A549 (cell line): ENCODE measurements around the gene HOXC13. TPM values are rescaled to one million over a fixed set of nuclear protein-coding genes. Genes with fewer than 3 reads are reported as not detected.

Source experiments
- ATAC-seq, 2 experiments: fragments of 200-7000 bp in 1 of 2; fragments of >200 bp in 1 of 2; cut with Nextera tagmentation in 1 of 2; cut with Tn5 transposase in 1 of 2; 3 replicates each; pipeline versions ENCODE4 v1.8.0 to v1.9.1; 2018 to 2020; ENCODE audit warnings: mild to moderate bottlenecking in 1 of 2, moderate library complexity in 1 of 2
- CTCF ChIA-PET: fragments of 300-600 bp; sonication (Branson Sonifier 250); formaldehyde crosslinking; extraction: SDS; loops from one replicate; lab custom pipeline; 2021; ENCODE audit warnings: antibody characterized with exemption, inconsistent platforms; lab: Yijun Ruan, JAX
- POLR2A ChIA-PET: fragments of 350-600 bp; formaldehyde crosslinking; extraction: SDS; loops from one replicate; lab custom pipeline; 2021; ENCODE audit warnings: antibody characterized with exemption, inconsistent platforms; lab: Yijun Ruan, JAX
- DNase-seq, 2 experiments: peaks; one replicate each; pipeline versions ENCODE4 v3.0.0 to v3.0.0-alpha.2; 2011 to 2016; ENCODE audit warnings: low read depth in 1 of 2, low spot score in 1 of 2
- FAIRE-seq: peaks from 2 replicates; lab custom pipeline; 2011; peaks lifted over from hg19 to GRCh38; lab: Jason Lieb, UNC
- H3K27ac ChIP-seq, 2 experiments: fragments of >200 bp; sonication (Bioruptor Twin); formaldehyde crosslinking; 3 replicates each; pipeline ENCODE4 v1.5.1; 2016 to 2017
- H3K4me1 ChIP-seq: fragments of >200 bp; sonication (Bioruptor Twin); formaldehyde crosslinking; 3 replicates; pipeline ENCODE4 v1.6.1; 2016
- H3K4me2 ChIP-seq: fragments of >200 bp; sonication (Bioruptor Twin); formaldehyde crosslinking; 3 replicates; pipeline ENCODE4 v1.6.1; 2016
- H3K4me3 ChIP-seq: fragments of >200 bp; sonication (Bioruptor Twin); formaldehyde crosslinking; 3 replicates; pipeline ENCODE4 v1.5.1; 2016
- H3K9me3 ChIP-seq: fragments of >200 bp; sonication (Bioruptor Twin); formaldehyde crosslinking; 3 replicates; pipeline ENCODE4 v1.6.1; 2016
- BHLHE40 ChIP-seq: IDR thresholded peaks from 2 replicates; pipeline ENCODE4 v1.6.1; 2012; ENCODE audit warnings: low read depth, low read length, inconsistent platforms
- CBX2 ChIP-seq: fragments of 200-600 bp; sonication (generic); IDR thresholded peaks from 2 replicates; pipeline ENCODE4 v1.6.1; 2016; ENCODE audit warnings: low read depth, mild to moderate bottlenecking, borderline replicate concordance
- CBX8 ChIP-seq: fragments of 200-600 bp; sonication (generic); IDR thresholded peaks from 2 replicates; pipeline ENCODE4 v1.6.1; 2016
- ELK1 ChIP-seq: fragments of 150-350 bp; IDR thresholded peaks from 2 replicates; pipeline ENCODE4 v1.6.1; 2014; ENCODE audit warnings: low read depth, mild to moderate bottlenecking, low read length
- ESRRA ChIP-seq: fragments of 150-350 bp; IDR thresholded peaks from 2 replicates; pipeline ENCODE4 v1.6.1; 2014; ENCODE audit warnings: mild to moderate bottlenecking, low read length, borderline replicate concordance
- FOSB ChIP-seq: fragments of 250-450 bp; sonication (Bioruptor Pico); IDR thresholded peaks from 2 replicates; pipeline ENCODE4 v1.5.0; 2020; ENCODE audit warnings: mild to moderate bottlenecking, moderate library complexity
- FOXS1 ChIP-seq: fragments of 250-450 bp; sonication (Bioruptor Pico); IDR thresholded peaks from 2 replicates; pipeline ENCODE4 v1.5.0; 2020; ENCODE audit warnings: mild to moderate bottlenecking, moderate library complexity
- GATA3 ChIP-seq: IDR thresholded peaks from 2 replicates; pipeline ENCODE4 v1.6.1; 2012; ENCODE audit warnings: borderline replicate concordance
- HDAC2 ChIP-seq: fragments of 200-600 bp; sonication (generic); IDR thresholded peaks from 2 replicates; pipeline ENCODE4 v1.6.1; 2016
- HOXB13 ChIP-seq: fragments of 250-450 bp; sonication (Bioruptor Pico); IDR thresholded peaks from 2 replicates; pipeline ENCODE4 v1.5.0; 2020; ENCODE audit warnings: low read depth, mild to moderate bottlenecking, moderate library complexity
- KDM1A ChIP-seq: fragments of 200-600 bp; sonication (generic); IDR thresholded peaks from 2 replicates; pipeline ENCODE4 v1.6.1; 2016; ENCODE audit warnings: low read depth, mild to moderate bottlenecking
- MAFK ChIP-seq: fragments of 450-650 bp; IDR thresholded peaks from 2 replicates; pipeline ENCODE4 v1.6.1; 2014; ENCODE audit not compliant: partially characterized antibody
- MAX ChIP-seq: IDR thresholded peaks from 2 replicates; pipeline ENCODE4 v1.6.1; 2012
- MAZ ChIP-seq: fragments of 150-350 bp; IDR thresholded peaks from 2 replicates; pipeline ENCODE4 v1.6.1; 2014; ENCODE audit warnings: antibody characterized with exemption, low read depth, low read length, borderline replicate concordance
- NPAS2 ChIP-seq: fragments of 250-450 bp; sonication (Bioruptor Pico); IDR thresholded peaks from 2 replicates; pipeline ENCODE4 v1.8.0; 2022; ENCODE audit warnings: mild to moderate bottlenecking, moderate library complexity, borderline replicate concordance
- PBX3 ChIP-seq: IDR thresholded peaks from 2 replicates; pipeline ENCODE4 v1.6.1; 2012
- POLR2A ChIP-seq: IDR thresholded peaks from 2 replicates; pipeline ENCODE4 v1.6.1; 2012; ENCODE audit warnings: mild to moderate bottlenecking, low read length
- POLR2AphosphoS2 ChIP-seq: conservative IDR thresholded peaks from 2 replicates; pipeline ENCODE4 v1.6.1; 2012; ENCODE audit warnings: low read length, improper control_type of control experiment, inconsistent platforms
- RNF2 ChIP-seq: fragments of 200-600 bp; sonication (generic); IDR thresholded peaks from 2 replicates; pipeline ENCODE4 v1.6.1; 2016; ENCODE audit warnings: low read depth, mild to moderate bottlenecking, antibody characterized with exemption, moderate library complexity, borderline replicate concordance
- USF2 ChIP-seq: fragments of 450-650 bp; IDR thresholded peaks from 2 replicates; pipeline ENCODE4 v1.6.1; 2014; ENCODE audit warnings: antibody characterized with exemption
- ZFP36 ChIP-seq: fragments of 450-650 bp; IDR thresholded peaks from 2 replicates; pipeline ENCODE4 v1.6.1; 2014; ENCODE audit warnings: borderline replicate concordance; ENCODE audit not compliant: partially characterized antibody
- ZNF302 ChIP-seq: fragments of 250-450 bp; sonication (Bioruptor Pico); IDR thresholded peaks from 2 replicates; pipeline ENCODE4 v1.9.0; 2021; ENCODE audit warnings: inconsistent platforms, mild to moderate bottlenecking, moderate library complexity
- ZSCAN20 ChIP-seq: fragments of 250-450 bp; sonication (Bioruptor Pico); IDR thresholded peaks from 2 replicates; pipeline ENCODE4 v1.8.0; 2022; ENCODE audit warnings: mild to moderate bottlenecking, moderate library complexity
- WGBS: methylation state at CpG from one replicate; pipeline ENCODE4 v1.1.6; 2017; ENCODE audit errors: missing lambda C conversion rate; 5-methylcytosine and 5-hydroxymethylcytosine counted together
- polyA plus RNA-seq, 4 experiments: library from polyadenylated mRNA; depleted of rRNA in 3 of 4; stranded (reverse); fragments of >200 nt; fragmentation: RNase III in 1 of 4; extraction: RNeasy Plus Mini Kit Qiagen cat#74134 plus additional on column Dnase treatment in 1 of 4; gene quantifications; 2 replicates in 3 of 4; 3 replicates in 1 of 4; pipeline ENCODE4 v1.2.3, GENCODE V29; 2011 to 2017

HOXC13 gene
- polyA plus RNA-seq, 2 of the 4 experiments (the other 2 are of a cell fraction): 3.9 to 6.5 TPM

GRCh38 chr12:53991077-53991460, 52.4 kb downstream of the HOXC13 start:
- Histone ChIP-seq H3K4me2 (no peak overlapping the region), H3K4me1 (peaks cover 22% of the 10 kb centered on the region), H3K4me3 (no peak overlapping the region), H3K9me3 (no peaks in the 10 kb centered on the region), H3K27ac (peak overlapping the region in 1 of 2 experiments; percentile 20; a peak in 1 of 6 replicates)
- no peak for ATAC-seq
- ChIA-PET CTCF (interaction anchor here (0.7 to 28.7 kb wide), 25 partner anchors 9 to 303 kb away, joined by 3 to 1074 read pairs (median 5); partner anchors contain the start of genes HOXC5, HOXC8, HOXC9 and SMUG1), POLR2A (interaction anchor here (1.3 to 1.7 kb wide), 2 partner anchors 9 to 26 kb away, joined by 4 to 5 read pairs; partner anchors contain the start of gene HOXC9)
- TF ChIP-seq USF2 (no peak), HDAC2 (no peak), PBX3 (no peak), NPAS2 (CRISPR knock-in tag) (no peak), CBX8 (no peak), FOSB (CRISPR knock-in tag) (no peak), MAZ (no peak), CBX2 (no peak), KDM1A (no peak), BHLHE40 (no peak)
- DNase-seq: no peak
- no peak for FAIRE-seq
- 49% methylated on average over 8 of the region's 8 CpGs for WGBS

- WGBS: 85% methylated on average over 7 of the region's 7 CpGs
- no peak overlapping the region for H3K4me2 ChIP-seq
- no peak for TF ChIP-seq ELK1
- TF ChIP-seq HOXB13 (CRISPR knock-in tag): no peak
- no peak for TF ChIP-seq ESRRA
- no peak for TF ChIP-seq GATA3
- TF ChIP-seq POLR2AphosphoS2: no peak
- no peak for TF ChIP-seq ZFP36
- no peak for TF ChIP-seq ZSCAN20 (CRISPR knock-in tag)
- TF ChIP-seq ZNF302 (CRISPR knock-in tag): no peak
- TF ChIP-seq MAFK: no peak
- TF ChIP-seq POLR2A: no peak
- TF ChIP-seq RNF2: no peak
- no peak for TF ChIP-seq FOXS1
- TF ChIP-seq MAX: no peak
- no peaks in the 10 kb centered on the region for H3K9me3 ChIP-seq
- no peak for ATAC-seq
- no peak overlapping the region for H3K4me3 ChIP-seq
- H3K4me1 ChIP-seq: peaks cover 22% of the 10 kb centered on the region
- ChIA-PET POLR2A (interaction anchor here (0.8 to 1.7 kb wide), 2 partner anchors 8 to 25 kb away, joined by 3 to 5 read pairs; partner anchors contain the start of gene HOXC9), CTCF (interaction anchor here (0.6 to 28.7 kb wide), 12 partner anchors 8 to 246 kb away, joined by 3 to 1074 read pairs (median 8); partner anchors contain the start of genes HOXC8, HOXC9 and SMUG1)
- FAIRE-seq: no peak
- no peak overlapping the region for H3K27ac ChIP-seq
- DNase-seq: no peak
Observed at GRCh38 chr12:53992377-53992889, 53.8 kb downstream of the HOXC13 start.
